ENCODE measurements around the gene ANAPC2. TPM values are rescaled to one million over a fixed set of nuclear protein-coding genes. Genes with fewer than 3 reads are reported as not detected.

The ANAPC2 gene
- total RNA-seq, 2 donors from 2014 or later, result 50.6 to 53.1 TPM

GRCh38 chr9:137170486-137171148, 17.7 kb downstream of the ANAPC2 start:
- Mint-ChIP-seq H3K27me3 (peaks cover 8% of the 10 kb centered on the region), H3K27ac (no peak overlapping the region), H3K4me3 (no peak overlapping the region), H3K4me1 (no peaks in the 10 kb centered on the region), H3K36me3 (ENCODE audit: low read depth) (no peaks in the 10 kb centered on the region), H3K9me3 (no peaks in the 10 kb centered on the region)
- ATAC-seq (replicated peaks), result no peak

DNA sequence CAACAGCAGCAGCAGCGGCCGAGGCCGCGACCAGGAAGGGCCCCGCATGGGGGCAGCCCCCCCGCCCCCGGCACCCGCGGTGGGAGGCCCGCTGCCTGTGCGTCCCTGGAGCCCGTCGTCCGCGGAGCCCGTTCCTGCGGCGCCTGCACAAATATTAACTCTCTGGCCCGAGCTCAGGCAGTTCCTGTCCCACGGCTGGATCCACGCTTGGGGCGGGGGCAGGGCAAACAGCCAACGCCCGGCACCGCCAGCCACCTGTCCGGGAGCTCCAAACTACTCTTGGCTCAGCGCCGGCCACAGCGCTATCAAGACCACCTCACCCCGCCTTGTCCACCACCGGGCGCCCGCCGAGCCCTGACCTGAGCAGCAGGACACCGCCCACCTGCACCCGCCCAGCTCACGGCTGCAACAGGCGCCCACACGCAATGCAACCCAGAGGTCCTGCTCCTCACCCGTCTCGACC, 18.4 kb downstream of the ANAPC2 start, which contains the start of gene LRRC26:
Gene LRRC26 (minus strand): TSS at position 156 of the 463 bp plus-strand sequence. CDS start 108 bp downstream, at position 48.
- H3K27ac Mint-ChIP-seq, result no peak within 1 kb of the TSS
- H3K4me1 Mint-ChIP-seq, result no peaks in the 10 kb centered on the region
- no peak for ATAC-seq (replicated peaks)
- no peaks in the 10 kb centered on the region for H3K9me3 Mint-ChIP-seq
- no peaks in the 10 kb centered on the region for H3K36me3 Mint-ChIP-seq (ENCODE audit: low read depth)
- H3K4me3 Mint-ChIP-seq, result no peak within 1 kb of the TSS
- H3K27me3 Mint-ChIP-seq, result peaks cover 10% of the 10 kb centered on the region

GRCh38 chr9:137168904-137169856, 19.2 kb downstream of the ANAPC2 start:
- H3K27me3 Mint-ChIP-seq, result peaks cover 10% of the 10 kb centered on the region
- no peaks in the 10 kb centered on the region for H3K36me3 Mint-ChIP-seq (ENCODE audit: low read depth)
- H3K4me3 Mint-ChIP-seq, result no peak overlapping the region
- peak; percentile 14 for ATAC-seq (replicated peaks)
- no peaks in the 10 kb centered on the region for H3K4me1 Mint-ChIP-seq
- H3K9me3 Mint-ChIP-seq, result no peaks in the 10 kb centered on the region
- no peak overlapping the region for H3K27ac Mint-ChIP-seq

- Mint-ChIP-seq H3K27me3 (peaks cover 10% of the 10 kb centered on the region), H3K27ac (no peak overlapping the region), H3K4me1 (no peaks in the 10 kb centered on the region), H3K9me3 (no peaks in the 10 kb centered on the region), H3K36me3 (ENCODE audit: low read depth) (no peaks in the 10 kb centered on the region), H3K4me3 (no peak overlapping the region)
- ATAC-seq (replicated peaks), result peak; percentile 9
These were observed 19.8 kb downstream of the ANAPC2 start for GRCh38 chr9:137168573-137168903.

DNA sequence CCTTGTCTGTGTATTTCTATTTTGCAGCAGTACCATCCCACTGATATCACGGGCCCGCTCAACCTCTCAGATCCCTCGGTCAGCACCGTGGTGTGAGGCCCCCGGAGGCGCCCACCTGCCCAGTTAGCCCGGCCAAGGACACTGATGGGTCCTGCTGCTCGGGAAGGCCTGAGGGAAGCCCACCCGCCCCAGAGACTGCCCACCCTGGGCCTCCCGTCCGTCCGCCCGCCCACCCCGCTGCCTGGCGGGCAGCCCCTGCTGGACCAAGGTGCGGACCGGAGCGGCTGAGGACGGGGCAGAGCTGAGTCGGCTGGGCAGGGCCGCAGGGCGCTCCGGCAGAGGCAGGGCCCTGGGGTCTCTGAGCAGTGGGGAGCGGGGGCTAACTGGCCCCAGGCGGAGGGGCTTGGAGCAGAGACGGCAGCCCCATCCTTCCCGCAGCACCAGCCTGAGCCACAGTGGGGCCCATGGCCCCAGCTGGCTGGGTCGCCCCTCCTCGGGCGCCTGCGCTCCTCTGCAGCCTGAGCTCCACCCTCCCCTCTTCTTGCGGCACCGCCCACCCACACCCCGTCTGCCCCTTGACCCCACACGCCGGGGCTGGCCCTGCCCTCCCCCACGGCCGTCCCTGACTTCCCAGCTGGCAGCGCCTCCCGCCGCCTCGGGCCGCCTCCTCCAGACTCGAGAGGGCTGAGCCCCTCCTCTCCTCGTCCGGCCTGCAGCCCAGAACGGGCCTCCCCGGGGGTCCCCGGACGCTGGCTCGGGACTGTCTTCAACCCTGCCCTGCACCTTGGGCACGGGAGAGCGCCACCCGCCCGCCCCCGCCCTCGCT, 20.4 kb downstream of the ANAPC2 start:
- no peak for ATAC-seq (replicated peaks)
- no peaks in the 10 kb centered on the region for H3K9me3 Mint-ChIP-seq

GRCh38 chr9:137167277-137167746, 21.0 kb downstream of the ANAPC2 start:
- Mint-ChIP-seq H3K9me3 (no peaks in the 10 kb centered on the region), H3K36me3 (ENCODE audit: low read depth) (no peaks in the 10 kb centered on the region), H3K4me3 (no peak overlapping the region), H3K27me3 (peaks cover 13% of the 10 kb centered on the region), H3K27ac (no peak overlapping the region), H3K4me1 (no peaks in the 10 kb centered on the region)
- ATAC-seq (replicated peaks), result no peak

More for the DNA sequence above, 20.4 kb downstream of the ANAPC2 start:
- Mint-ChIP-seq H3K27ac (no peak overlapping the region), H3K4me1 (no peaks in the 10 kb centered on the region), H3K27me3 (peaks cover 13% of the 10 kb centered on the region), H3K36me3 (ENCODE audit: low read depth) (no peaks in the 10 kb centered on the region), H3K4me3 (no peak overlapping the region)

DNA sequence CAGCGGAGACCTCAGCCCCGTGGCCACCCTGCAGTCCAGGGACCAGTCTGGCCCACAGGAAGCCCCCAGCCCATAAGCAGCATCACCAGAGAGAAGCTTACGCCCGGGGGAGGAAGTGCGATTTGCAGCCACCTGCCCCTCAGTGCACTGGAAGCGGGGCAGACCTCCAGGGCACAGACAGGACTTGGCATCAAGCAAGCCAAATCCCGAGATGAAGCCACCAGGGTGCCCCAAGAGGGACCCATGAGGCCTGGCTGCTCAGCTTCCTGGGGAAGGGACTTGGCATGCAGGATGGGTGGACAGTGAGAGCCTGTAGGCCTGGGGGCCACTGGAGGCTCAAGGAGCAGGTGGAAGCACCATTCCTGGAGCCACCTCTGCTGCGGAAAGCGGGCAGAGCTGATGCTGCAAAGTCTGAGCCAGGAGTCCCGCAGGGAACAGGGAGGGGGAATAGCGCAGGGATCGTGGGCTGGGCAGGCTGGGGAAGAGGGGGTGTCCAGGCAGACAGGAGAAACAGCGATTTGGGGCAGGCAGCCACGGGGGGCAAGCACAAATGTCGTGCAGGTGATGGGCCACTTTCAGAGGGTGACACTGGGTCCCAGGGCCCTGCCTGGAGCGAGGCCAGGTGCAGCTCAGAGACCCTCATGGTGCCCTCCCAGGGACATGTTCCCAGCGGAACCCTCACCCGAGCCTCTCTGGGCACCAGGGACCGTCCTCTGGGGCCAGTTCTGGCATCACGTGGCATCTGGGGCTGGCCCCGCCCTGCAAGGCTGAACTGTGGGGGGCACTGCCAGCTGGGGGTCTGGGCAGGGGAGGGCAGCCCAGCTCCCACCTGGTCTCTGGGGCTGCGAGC, 21.8 kb downstream of the ANAPC2 start:
- Mint-ChIP-seq H3K9me3 (no peaks in the 10 kb centered on the region), H3K4me1 (no peaks in the 10 kb centered on the region), H3K27ac (no peak overlapping the region), H3K4me3 (peak overlapping the region; percentile 17), H3K27me3 (peaks cover 13% of the 10 kb centered on the region), H3K36me3 (ENCODE audit: low read depth) (no peaks in the 10 kb centered on the region)
- ATAC-seq (replicated peaks), result no peak

DNA sequence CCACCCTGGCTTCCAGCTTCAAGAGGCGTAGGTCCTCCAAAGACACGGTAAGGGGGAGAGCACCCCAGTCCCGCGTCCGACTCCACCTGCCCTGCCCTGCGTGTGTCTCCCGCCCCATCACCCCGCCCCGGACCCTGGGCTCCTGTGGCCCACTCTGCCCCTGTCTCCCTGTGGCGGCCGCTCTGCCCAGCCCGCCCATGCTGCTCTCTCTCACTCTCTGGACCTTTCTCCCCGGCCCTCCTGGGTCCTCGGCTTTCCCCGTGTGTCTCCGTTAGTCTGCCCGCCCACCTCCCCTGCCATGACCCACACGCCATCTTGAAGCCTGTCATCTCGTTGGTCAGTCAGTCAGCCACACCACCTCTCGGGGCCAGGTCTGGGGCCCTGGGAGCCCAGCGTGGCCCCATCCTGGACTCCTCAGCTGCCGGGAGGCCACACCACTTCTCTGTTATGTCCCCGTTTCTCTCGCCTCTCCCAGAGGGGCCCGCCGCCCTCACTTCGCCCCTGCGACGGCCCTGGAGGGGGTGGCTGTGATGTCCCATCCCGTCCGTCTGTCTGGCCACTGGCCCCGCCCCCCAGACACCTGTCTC, 23.0 kb downstream of the ANAPC2 start:
- H3K9me3 Mint-ChIP-seq, result no peaks in the 10 kb centered on the region
- H3K4me1 Mint-ChIP-seq, result no peaks in the 10 kb centered on the region
- H3K4me3 Mint-ChIP-seq, result no peak overlapping the region
- no peak overlapping the region for H3K27ac Mint-ChIP-seq
- peaks cover 10% of the 10 kb centered on the region for H3K27me3 Mint-ChIP-seq
- ATAC-seq (replicated peaks), result no peak
- H3K36me3 Mint-ChIP-seq (ENCODE audit: low read depth), result no peaks in the 10 kb centered on the region

DNA sequence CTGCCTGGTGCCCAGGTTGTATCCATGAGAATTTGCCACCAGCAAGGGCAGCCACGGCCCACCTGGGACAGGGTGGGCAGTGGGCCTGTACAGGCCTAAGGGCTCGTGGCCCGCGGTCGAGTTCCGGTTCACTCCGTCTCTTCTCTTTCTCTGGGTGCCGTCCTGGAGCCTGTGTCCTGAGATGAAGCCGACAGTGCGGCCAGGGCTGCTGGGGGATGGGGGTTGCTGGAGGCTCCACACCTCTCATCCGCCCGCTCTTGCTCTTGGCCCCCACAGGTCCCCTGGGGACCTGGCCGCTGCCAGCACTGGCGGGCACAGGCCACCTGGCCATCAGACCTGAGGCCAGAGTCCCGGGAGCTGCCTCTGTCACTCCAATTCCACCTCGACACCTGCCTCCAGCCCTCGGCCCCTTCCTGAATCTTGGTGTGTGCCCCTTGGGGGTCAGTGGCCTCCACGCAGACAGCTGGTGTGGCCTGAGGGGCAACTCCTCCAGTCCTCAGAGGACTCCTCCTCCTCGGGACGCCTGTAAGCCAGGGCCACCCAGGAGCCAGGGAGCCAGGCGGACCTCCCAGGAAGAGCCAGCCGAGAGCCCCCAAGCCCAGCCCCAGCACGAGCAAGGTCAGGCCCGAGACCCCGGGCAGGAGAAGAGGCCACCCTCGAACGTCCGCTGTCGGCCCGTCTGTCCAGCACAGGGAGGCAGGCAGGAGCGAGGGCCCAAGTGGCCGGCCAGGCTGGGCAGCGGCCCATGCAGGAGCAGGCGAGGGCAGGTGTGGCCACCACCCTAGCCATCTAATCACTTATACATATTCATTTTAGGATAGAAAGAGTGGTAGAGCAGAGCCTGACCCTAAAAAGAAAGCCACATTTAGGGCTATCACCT, 23.8 kb downstream of the ANAPC2 start:
- no peak overlapping the region for H3K4me3 Mint-ChIP-seq
- H3K9me3 Mint-ChIP-seq, result no peaks in the 10 kb centered on the region
- no peak for ATAC-seq (replicated peaks)
- no peaks in the 10 kb centered on the region for H3K4me1 Mint-ChIP-seq
- no peak overlapping the region for H3K27ac Mint-ChIP-seq
- H3K36me3 Mint-ChIP-seq (ENCODE audit: low read depth), result no peaks in the 10 kb centered on the region
- peaks cover 13% of the 10 kb centered on the region for H3K27me3 Mint-ChIP-seq

GRCh38 chr9:137163805-137164204, 24.6 kb downstream of the ANAPC2 start:
- Mint-ChIP-seq H3K4me1 (peaks cover 5% of the 10 kb centered on the region), H3K27ac (no peak overlapping the region), H3K36me3 (ENCODE audit: low read depth) (no peaks in the 10 kb centered on the region), H3K9me3 (no peaks in the 10 kb centered on the region), H3K27me3 (peaks cover 20% of the 10 kb centered on the region), H3K4me3 (peak overlapping the region; percentile 19)
- ATAC-seq (replicated peaks), result no peak

GRCh38 chr9:137163365-137163715, 25.0 kb downstream of the ANAPC2 start:
- H3K4me3 Mint-ChIP-seq, result peak overlapping the region; percentile 19
- peaks cover 20% of the 10 kb centered on the region for H3K27me3 Mint-ChIP-seq
- ATAC-seq (replicated peaks), result no peak
- no peaks in the 10 kb centered on the region for H3K9me3 Mint-ChIP-seq
- H3K4me1 Mint-ChIP-seq, result peaks cover 5% of the 10 kb centered on the region
- H3K36me3 Mint-ChIP-seq (ENCODE audit: low read depth), result no peaks in the 10 kb centered on the region
- H3K27ac Mint-ChIP-seq, result no peak overlapping the region

DNA sequence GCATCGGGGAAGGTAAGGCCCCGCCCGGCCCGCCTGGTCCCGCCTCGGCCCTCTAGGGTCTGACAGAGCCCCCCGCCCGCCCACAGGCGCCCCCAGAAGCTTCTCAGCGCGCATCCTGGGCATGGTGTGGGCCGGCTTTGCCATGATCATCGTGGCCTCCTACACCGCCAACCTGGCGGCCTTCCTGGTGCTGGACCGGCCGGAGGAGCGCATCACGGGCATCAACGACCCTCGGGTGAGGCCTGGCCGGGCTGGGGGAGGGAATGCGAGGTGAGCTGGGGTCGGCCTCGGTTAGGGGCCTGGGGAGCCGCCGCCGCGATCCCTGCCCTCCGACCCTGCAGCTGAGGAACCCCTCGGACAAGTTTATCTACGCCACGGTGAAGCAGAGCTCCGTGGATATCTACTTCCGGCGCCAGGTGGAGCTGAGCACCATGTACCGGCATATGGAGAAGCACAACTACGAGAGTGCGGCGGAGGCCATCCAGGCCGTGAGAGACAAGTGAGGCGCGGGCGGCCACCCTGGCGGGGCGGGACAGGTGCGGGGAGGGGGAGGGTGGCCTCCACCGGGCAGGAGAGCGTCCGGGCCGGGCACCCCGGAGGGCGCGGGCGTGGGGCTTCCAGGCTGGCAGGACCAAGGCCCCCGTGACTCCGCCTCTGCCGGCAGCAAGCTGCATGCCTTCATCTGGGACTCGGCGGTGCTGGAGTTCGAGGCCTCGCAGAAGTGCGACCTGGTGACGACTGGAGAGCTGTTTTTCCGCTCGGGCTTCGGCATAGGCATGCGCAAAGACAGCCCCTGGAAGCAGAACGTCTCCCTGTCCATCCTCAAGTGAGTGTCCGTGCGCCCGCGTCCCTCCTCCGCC, 25.6 kb downstream of the ANAPC2 start:
- Mint-ChIP-seq H3K4me1 (peaks cover 5% of the 10 kb centered on the region), H3K36me3 (ENCODE audit: low read depth) (no peaks in the 10 kb centered on the region), H3K9me3 (no peaks in the 10 kb centered on the region), H3K27me3 (peaks cover 25% of the 10 kb centered on the region), H3K4me3 (no peak overlapping the region), H3K27ac (no peak overlapping the region)
- no peak for ATAC-seq (replicated peaks)

Data from activated T-helper 17 cell treated with anti-CD3 and anti-CD28 coated beads, Interleukin-2, amount 50 U/mL, for 72 hours (primary cell).